HepG2 (cell line): ENCODE measurements around the gene RPRD1A. TPM values are rescaled to one million over a fixed set of nuclear protein-coding genes. Genes with fewer than 3 reads are reported as not detected.

ENCODE experiments used
- ATAC-seq: fragments of 200-7000 bp; cut with Tn5 transposase; 3 replicates; pipeline ENCODE4 v1.9.1; 2020; ENCODE audit warnings: mild to moderate bottlenecking, moderate library complexity
- BruUV-seq: library from RNA; stranded (reverse); fragments of 400-500 nt; replicated peaks from 2 replicates; lab custom pipeline; 2021; lab: Mats Ljungman, UMichigan
- CTCF ChIA-PET: fragments of 300-600 bp; formaldehyde crosslinking; extraction: SDS; loops from one replicate; lab custom pipeline; 2021; ENCODE audit warnings: low total read pairs, inconsistent platforms, low intra/inter-chr PET ratio; lab: Yijun Ruan, JAX
- POLR2A ChIA-PET: fragments of 350-600 bp; sonication (Branson Sonifier 250); formaldehyde crosslinking; loops from one replicate; lab custom pipeline; 2020; ENCODE audit warnings: antibody characterized with exemption, inconsistent platforms; lab: Yijun Ruan, JAX
- DNase-seq: peaks from one replicate; pipeline ENCODE4 v3.0.0-alpha.2; 2015; ENCODE audit warnings: low spot score
- FAIRE-seq: peaks from 3 replicates; lab custom pipeline; 2011; peaks lifted over from hg19 to GRCh38; lab: Jason Lieb, UNC
- H2AFZ ChIP-seq: one replicate; pipeline ENCODE4 v1.6.1; 2011; ENCODE audit warnings: low read length, inconsistent platforms
- H3K27ac ChIP-seq: fragments of 300-600 bp; 3 replicates; pipeline ENCODE4 v1.8.0; 2011; ENCODE audit warnings: mixed run types, mild to moderate bottlenecking, mixed read lengths, low read length, inconsistent platforms; ENCODE audit not compliant: insufficient read depth; ENCODE audit errors: extremely low read length
- H3K27me3 ChIP-seq, 2 experiments: fragments of 200-600 bp in 1 of 2; 2 replicates in 1 of 2; 3 replicates in 1 of 2; pipeline versions ENCODE4 v1.6.0 to v1.8.0; 2011; ENCODE audit warnings: low read length in 2 of 2, mild to moderate bottlenecking in 2 of 2, moderate library complexity in 2 of 2, inconsistent platforms in 1 of 2; ENCODE audit not compliant: insufficient read depth in 2 of 2, control insufficient read depth in 1 of 2
- H3K36me3 ChIP-seq, 2 experiments: fragments of 200-600 bp in 1 of 2; replicated peaks in 1 of 2; 2 replicates in 1 of 2; 3 replicates in 1 of 2; pipeline versions ENCODE4 v1.5.1 to v1.8.0; 2011; ENCODE audit warnings: low read length in 2 of 2, inconsistent platforms in 1 of 2; ENCODE audit not compliant: insufficient read depth in 2 of 2, control insufficient read depth in 1 of 2
- H3K4me1 ChIP-seq: 2 replicates; pipeline ENCODE4 v1.5.1; 2012; ENCODE audit warnings: low read length, inconsistent platforms; ENCODE audit not compliant: insufficient read depth
- H3K4me2 ChIP-seq: 2 replicates; pipeline ENCODE4 v1.6.0; 2011; ENCODE audit warnings: low read depth, low read length, inconsistent platforms
- H3K4me3 ChIP-seq, 3 experiments: fragments of 200-600 bp in 1 of 3; sonication (generic), shearing (Covaris generic) in 1 of 3; replicated peaks in 1 of 3; 2 replicates each; pipeline ENCODE4 v1.5.1; 2011 to 2016; ENCODE audit warnings: low read length in 3 of 3, inconsistent platforms in 2 of 3, low read depth in 2 of 3, mild to moderate bottlenecking in 2 of 3, control low read depth in 1 of 3, mixed read lengths in 1 of 3; ENCODE audit not compliant: insufficient read depth in 1 of 3
- H3K79me2 ChIP-seq: one replicate; pipeline ENCODE4 v1.6.1; 2011; ENCODE audit warnings: low read length, inconsistent platforms; ENCODE audit not compliant: insufficient read depth
- H3K9ac ChIP-seq: 2 replicates; pipeline ENCODE4 v1.6.0; 2011; ENCODE audit warnings: mild to moderate bottlenecking, low read depth, low read length, inconsistent platforms; ENCODE audit not compliant: insufficient read depth
- H3K9me3 ChIP-seq: 2 replicates; pipeline ENCODE4 v1.5.1; 2012; ENCODE audit warnings: mild to moderate bottlenecking, low read length
- H4K20me1 ChIP-seq: 2 replicates; pipeline ENCODE4 v1.6.0; 2011; ENCODE audit warnings: inconsistent platforms, mild to moderate bottlenecking, low read length, moderate library complexity; ENCODE audit not compliant: insufficient read depth
- GPN1 ChIP-seq: sonication (generic); formaldehyde crosslinking; IDR thresholded peaks from 2 replicates; pipeline ENCODE4 v1.5.1; 2020; ENCODE audit warnings: missing genetic modification reagents, borderline replicate concordance
- JUNB ChIP-seq: sonication (generic); formaldehyde crosslinking; IDR thresholded peaks from 2 replicates; pipeline ENCODE4 v1.8.0; 2022; ENCODE audit warnings: missing genetic modification reagents, mild to moderate bottlenecking, borderline replicate concordance
- MAF1 ChIP-seq: sonication (generic); formaldehyde crosslinking; IDR thresholded peaks from 2 replicates; pipeline ENCODE4 v1.5.0; 2020; ENCODE audit warnings: missing genetic modification reagents, borderline replicate concordance
- MEF2D ChIP-seq: sonication (generic); formaldehyde crosslinking; IDR thresholded peaks from 2 replicates; pipeline ENCODE4 v1.5.1; 2020; ENCODE audit warnings: mild to moderate bottlenecking, missing genetic modification reagents
- MIER3 ChIP-seq: IDR thresholded peaks from 2 replicates; pipeline ENCODE4 v1.6.1; 2016; ENCODE audit warnings: missing compliant biosample characterization, borderline replicate concordance
- PHF8 ChIP-seq: sonication (generic); formaldehyde crosslinking; IDR thresholded peaks from 2 replicates; pipeline ENCODE4 v1.5.0; 2020; ENCODE audit warnings: missing genetic modification reagents
- SKI ChIP-seq: fragments of 450-650 bp; IDR thresholded peaks from one replicate; pipeline ENCODE4 v1.6.1; 2018; ENCODE audit warnings: mild to moderate bottlenecking; ENCODE audit not compliant: partially characterized antibody
- SOX5 ChIP-seq: IDR thresholded peaks from 2 replicates; pipeline ENCODE4 v1.6.1; 2016; ENCODE audit warnings: borderline replicate concordance
- TSC22D2 ChIP-seq: sonication (generic); formaldehyde crosslinking; IDR thresholded peaks from 2 replicates; pipeline ENCODE4 v1.5.1; 2020; ENCODE audit warnings: missing genetic modification reagents, mild to moderate bottlenecking, borderline replicate concordance
- ZMYM2 ChIP-seq: sonication (generic); formaldehyde crosslinking; IDR thresholded peaks from 2 replicates; pipeline ENCODE4 v1.8.0; 2022; ENCODE audit warnings: mild to moderate bottlenecking, missing genetic modification reagents
- ZNF17 ChIP-seq: sonication (generic); formaldehyde crosslinking; IDR thresholded peaks from 2 replicates; pipeline ENCODE4 v1.5.0; 2020; ENCODE audit warnings: mild to moderate bottlenecking, missing genetic modification reagents
- ZNF296 ChIP-seq: sonication (generic); formaldehyde crosslinking; conservative IDR thresholded peaks from 2 replicates; pipeline ENCODE4 v1.5.0; 2020; ENCODE audit warnings: mild to moderate bottlenecking, missing genetic modification reagents
- ZNF720 ChIP-seq: sonication (generic); formaldehyde crosslinking; IDR thresholded peaks from 2 replicates; pipeline ENCODE4 v1.4.0; 2020; ENCODE audit warnings: missing genetic modification reagents
- ZNF800 ChIP-seq: sonication (generic); formaldehyde crosslinking; IDR thresholded peaks from 2 replicates; pipeline ENCODE4 v1.4.0; 2020; ENCODE audit warnings: missing genetic modification reagents
- ZNF879 ChIP-seq: sonication (generic); formaldehyde crosslinking; IDR thresholded peaks from 2 replicates; pipeline ENCODE4 v1.8.1; 2023; ENCODE audit warnings: missing genetic modification reagents
- WGBS: methylation state at CpG from one replicate; pipeline ENCODE4 v1.1.6; 2017; ENCODE audit warnings: low lambda C conversion rate; 5-methylcytosine and 5-hydroxymethylcytosine counted together
- in situ Hi-C: cut with HindIII; loops from 2 replicates; pipeline ENCODE4 v1.10.0; 2017; ENCODE audit warnings: low pct_unique_long_range_greater_than_20kb; ENCODE audit not compliant: extremely low pct_ligation_motif_present
- intact Hi-C: fragments of 100-400 bp; cut with micrococcal nuclease; formaldehyde crosslinking; loops from one replicate; pipeline ENCODE4 v1.10.0; 2022; ENCODE audit not compliant: unreplicated experiment
- polyA plus RNA-seq, 8 experiments: library from polyadenylated mRNA; depleted of rRNA in 3 of 8; stranded (reverse) in 7 of 8; unstranded in 1 of 8; fragments of >200 nt; fragmentation: Illumina TruSeq in 4 of 8; extraction: Trizol in 4 of 8; gene quantifications; 2 replicates each; pipeline versions ENCODE4 v1.2.1 to v1.2.3, GENCODE V29; 2011 to 2016; ENCODE audit warnings: low read depth in 4 of 8, missing spikeins in 1 of 8, mixed read lengths in 1 of 8; ENCODE audit not compliant: insufficient read depth in 1 of 8
- total RNA-seq, 5 experiments: library from RNA; depleted of rRNA; stranded (reverse); fragments of >200 nt; fragmentation: Illumina TruSeq; extraction: Trizol; gene quantifications; 2 replicates each; pipeline ENCODE4 v1.2.3, GENCODE V29; 2016; ENCODE audit warnings: low read depth in 1 of 5
- TF ChIP-seq, protein P1 (sequence below): sonication (generic); formaldehyde crosslinking; IDR thresholded peaks from 2 replicates; pipeline ENCODE4 v1.5.1; 2020; ENCODE audit warnings: mild to moderate bottlenecking, missing genetic modification reagents, borderline replicate concordance

Gene RPRD1A
- total and polyA plus RNA-seq, 2 of the 13 experiments (the other 11 are each of a cell fraction or from before 2014, with no cell fraction given), result 42.5 to 78.2 TPM

- no peak for TF ChIP-seq ZNF800
- no peak for TF ChIP-seq ZNF17 (CRISPR knock-in tag)
- no peak for TF ChIP-seq MAF1 (CRISPR knock-in tag)
- TF ChIP-seq, protein P1, sequence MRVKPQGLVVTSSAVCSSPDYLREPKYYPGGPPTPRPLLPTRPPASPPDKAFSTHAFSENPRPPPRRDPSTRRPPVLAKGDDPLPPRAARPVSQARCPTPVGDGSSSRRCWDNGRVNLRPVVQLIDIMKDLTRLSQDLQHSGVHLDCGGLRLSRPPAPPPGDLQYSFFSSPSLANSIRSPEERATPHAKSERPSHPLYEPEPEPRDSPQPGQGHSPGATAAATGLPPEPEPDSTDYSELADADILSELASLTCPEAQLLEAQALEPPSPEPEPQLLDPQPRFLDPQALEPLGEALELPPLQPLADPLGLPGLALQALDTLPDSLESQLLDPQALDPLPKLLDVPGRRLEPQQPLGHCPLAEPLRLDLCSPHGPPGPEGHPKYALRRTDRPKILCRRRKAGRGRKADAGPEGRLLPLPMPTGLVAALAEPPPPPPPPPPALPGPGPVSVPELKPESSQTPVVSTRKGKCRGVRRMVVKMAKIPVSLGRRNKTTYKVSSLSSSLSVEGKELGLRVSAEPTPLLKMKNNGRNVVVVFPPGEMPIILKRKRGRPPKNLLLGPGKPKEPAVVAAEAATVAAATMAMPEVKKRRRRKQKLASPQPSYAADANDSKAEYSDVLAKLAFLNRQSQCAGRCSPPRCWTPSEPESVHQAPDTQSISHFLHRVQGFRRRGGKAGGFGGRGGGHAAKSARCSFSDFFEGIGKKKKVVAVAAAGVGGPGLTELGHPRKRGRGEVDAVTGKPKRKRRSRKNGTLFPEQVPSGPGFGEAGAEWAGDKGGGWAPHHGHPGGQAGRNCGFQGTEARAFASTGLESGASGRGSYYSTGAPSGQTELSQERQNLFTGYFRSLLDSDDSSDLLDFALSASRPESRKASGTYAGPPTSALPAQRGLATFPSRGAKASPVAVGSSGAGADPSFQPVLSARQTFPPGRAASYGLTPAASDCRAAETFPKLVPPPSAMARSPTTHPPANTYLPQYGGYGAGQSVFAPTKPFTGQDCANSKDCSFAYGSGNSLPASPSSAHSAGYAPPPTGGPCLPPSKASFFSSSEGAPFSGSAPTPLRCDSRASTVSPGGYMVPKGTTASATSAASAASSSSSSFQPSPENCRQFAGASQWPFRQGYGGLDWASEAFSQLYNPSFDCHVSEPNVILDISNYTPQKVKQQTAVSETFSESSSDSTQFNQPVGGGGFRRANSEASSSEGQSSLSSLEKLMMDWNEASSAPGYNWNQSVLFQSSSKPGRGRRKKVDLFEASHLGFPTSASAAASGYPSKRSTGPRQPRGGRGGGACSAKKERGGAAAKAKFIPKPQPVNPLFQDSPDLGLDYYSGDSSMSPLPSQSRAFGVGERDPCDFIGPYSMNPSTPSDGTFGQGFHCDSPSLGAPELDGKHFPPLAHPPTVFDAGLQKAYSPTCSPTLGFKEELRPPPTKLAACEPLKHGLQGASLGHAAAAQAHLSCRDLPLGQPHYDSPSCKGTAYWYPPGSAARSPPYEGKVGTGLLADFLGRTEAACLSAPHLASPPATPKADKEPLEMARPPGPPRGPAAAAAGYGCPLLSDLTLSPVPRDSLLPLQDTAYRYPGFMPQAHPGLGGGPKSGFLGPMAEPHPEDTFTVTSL (CRISPR knock-in tag), result no peak
Measured at GRCh38 chr18:35998967-35999366, 68.4 kb downstream of the RPRD1A start (continued).

DNA sequence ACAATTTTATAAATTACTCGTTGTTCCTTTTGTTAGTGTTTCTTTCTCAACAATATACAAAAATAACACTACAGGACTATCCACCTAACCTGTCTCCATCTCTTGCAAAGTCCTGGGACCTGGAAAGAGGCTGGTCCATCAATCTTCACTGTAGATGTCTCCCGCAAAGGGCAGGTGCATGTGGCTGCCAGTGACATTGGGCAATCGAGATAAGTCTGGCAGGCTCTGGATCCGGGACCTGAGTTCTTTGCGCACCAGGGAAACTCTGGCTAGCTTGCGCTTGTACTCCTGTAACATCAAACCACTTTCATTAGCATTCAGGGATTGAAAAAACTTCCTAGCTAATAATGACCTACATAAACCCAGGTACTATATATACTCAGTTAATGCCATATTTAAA, 74.3 kb downstream of the RPRD1A start:
- Histone ChIP-seq H3K9ac (no peak overlapping the region), H3K36me3 (0 out of 5 replicates have a peak, but pooled peaks cover 1 to 12% of the 10 kb centered on the region in 2 experiments), H2AFZ (no peak overlapping the region), H3K27ac (no peak overlapping the region), H3K9me3 (no peaks in the 10 kb centered on the region), H3K79me2 (no peaks in the 10 kb centered on the region), H3K4me2 (no peak overlapping the region), H4K20me1 (no peaks in the 10 kb centered on the region), H3K27me3 (no peaks in the 10 kb centered on the region), H3K4me3 (no peak overlapping the region), H3K4me1 (no peaks in the 10 kb centered on the region)
- in situ Hi-C loops (no loop called here), intact Hi-C loops (no loop called here)
- ChIA-PET CTCF (no interaction called here), POLR2A (no interaction called here)
- ATAC-seq, result no peak
- no peak for FAIRE-seq
- DNase-seq, result no peak
- TF ChIP-seq SOX5 (CRISPR knock-in tag) (no peak), MIER3 (no peak), GPN1 (CRISPR knock-in tag) (no peak), JUNB (no peak), ZMYM2 (CRISPR knock-in tag) (no peak), ZNF296 (CRISPR knock-in tag) (no peak), ZNF879 (CRISPR knock-in tag) (no peak), SKI (no peak), MEF2D (CRISPR knock-in tag) (no peak), PHF8 (CRISPR knock-in tag) (no peak), ZNF720 (CRISPR knock-in tag) (no peak), TSC22D2 (CRISPR knock-in tag) (no peak)
- 94% methylated on average over 6 of the region's 6 CpGs for WGBS
- BruUV-seq, result no TSS peak
